ENCODE results near the gene ACTA2. TPM values are rescaled to one million over a fixed set of nuclear protein-coding genes. Genes with fewer than 3 reads are reported as not detected.

The ACTA2 gene
- total and polyA plus RNA-seq, 4 donors: 13.2 to 182 (median 73.6) TPM

DNA sequence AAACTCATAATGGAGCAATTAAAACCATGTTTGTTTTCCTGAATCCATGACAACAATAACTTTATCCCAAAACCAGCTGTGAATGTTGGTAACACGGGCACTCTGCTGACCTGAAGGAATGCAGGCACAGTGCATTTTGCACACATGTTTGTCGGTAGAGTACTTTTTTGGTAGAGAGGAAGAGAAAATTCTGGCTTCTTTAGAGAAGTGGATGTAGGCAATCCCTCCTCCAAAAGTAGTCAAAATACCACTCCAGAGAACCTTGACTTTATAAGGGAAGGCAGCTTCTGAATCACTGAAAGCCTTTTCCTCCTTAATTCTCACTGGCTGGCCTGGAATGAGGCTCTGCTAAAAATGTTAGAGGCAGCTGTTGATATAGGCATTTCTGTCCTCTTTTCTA lies 15.8 kb upstream of the ACTA2 start:
- Histone ChIP-seq H3K4me3 (ENCODE audit: low read depth in 1 of 3, low read length in 3 of 3) (no peak overlapping the region), H3K27me3 (ENCODE audit: control insufficient read depth in 4 of 4, insufficient read depth in 4 of 4, low read length in 3 of 4) (no peaks in the 10 kb centered on the region), H3K36me3 (ENCODE audit: control insufficient read depth in 4 of 4, insufficient read depth in 3 of 4, low read depth in 1 of 4, low read length in 3 of 4) (no peaks in the 10 kb centered on the region), H3K9ac (ENCODE audit: low read depth in 1 of 2, low read length in 2 of 2) (no peak overlapping the region), H3K9me3 (ENCODE audit: control insufficient read depth in 4 of 4, low read length in 3 of 4) (no peaks in the 10 kb centered on the region), H3K27ac (ENCODE audit: low read depth in 1 of 2, low read length in 2 of 2) (no peak overlapping the region), H3K4me1 (ENCODE audit: control insufficient read depth in 4 of 4, insufficient read depth in 4 of 4, low read length in 3 of 4) (peaks cover 0 to 10% (median 6%) of the 10 kb centered on the region in 4 donors)
- TF ChIP-seq FOXA1 (IDR thresholded peaks at IDR 0.05) (no peak), HNF4A (conservative IDR thresholded peaks at IDR 0.05) (no peak)
- DNase-seq (ENCODE audit: low spot score): no peak
- 83% methylated on average over 2 of the region's 2 CpGs for WGBS

GRCh38 chr10:88966797-88967196 lies 14.2 kb upstream of the ACTA2 start:
- no peak for TF ChIP-seq GABPA (IDR thresholded peaks at IDR 0.05 in 1 of 2, conservative IDR thresholded peaks at IDR 0.05 in 1 of 2)
- no peak for TF ChIP-seq MAX (IDR thresholded peaks at IDR 0.05)
- no peak for TF ChIP-seq FOXA1 (IDR thresholded peaks at IDR 0.05)
- TF ChIP-seq, protein P1, sequence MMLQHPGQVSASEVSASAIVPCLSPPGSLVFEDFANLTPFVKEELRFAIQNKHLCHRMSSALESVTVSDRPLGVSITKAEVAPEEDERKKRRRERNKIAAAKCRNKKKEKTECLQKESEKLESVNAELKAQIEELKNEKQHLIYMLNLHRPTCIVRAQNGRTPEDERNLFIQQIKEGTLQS (IDR thresholded peaks at IDR 0.05): no peak
- TF ChIP-seq, protein P2, sequence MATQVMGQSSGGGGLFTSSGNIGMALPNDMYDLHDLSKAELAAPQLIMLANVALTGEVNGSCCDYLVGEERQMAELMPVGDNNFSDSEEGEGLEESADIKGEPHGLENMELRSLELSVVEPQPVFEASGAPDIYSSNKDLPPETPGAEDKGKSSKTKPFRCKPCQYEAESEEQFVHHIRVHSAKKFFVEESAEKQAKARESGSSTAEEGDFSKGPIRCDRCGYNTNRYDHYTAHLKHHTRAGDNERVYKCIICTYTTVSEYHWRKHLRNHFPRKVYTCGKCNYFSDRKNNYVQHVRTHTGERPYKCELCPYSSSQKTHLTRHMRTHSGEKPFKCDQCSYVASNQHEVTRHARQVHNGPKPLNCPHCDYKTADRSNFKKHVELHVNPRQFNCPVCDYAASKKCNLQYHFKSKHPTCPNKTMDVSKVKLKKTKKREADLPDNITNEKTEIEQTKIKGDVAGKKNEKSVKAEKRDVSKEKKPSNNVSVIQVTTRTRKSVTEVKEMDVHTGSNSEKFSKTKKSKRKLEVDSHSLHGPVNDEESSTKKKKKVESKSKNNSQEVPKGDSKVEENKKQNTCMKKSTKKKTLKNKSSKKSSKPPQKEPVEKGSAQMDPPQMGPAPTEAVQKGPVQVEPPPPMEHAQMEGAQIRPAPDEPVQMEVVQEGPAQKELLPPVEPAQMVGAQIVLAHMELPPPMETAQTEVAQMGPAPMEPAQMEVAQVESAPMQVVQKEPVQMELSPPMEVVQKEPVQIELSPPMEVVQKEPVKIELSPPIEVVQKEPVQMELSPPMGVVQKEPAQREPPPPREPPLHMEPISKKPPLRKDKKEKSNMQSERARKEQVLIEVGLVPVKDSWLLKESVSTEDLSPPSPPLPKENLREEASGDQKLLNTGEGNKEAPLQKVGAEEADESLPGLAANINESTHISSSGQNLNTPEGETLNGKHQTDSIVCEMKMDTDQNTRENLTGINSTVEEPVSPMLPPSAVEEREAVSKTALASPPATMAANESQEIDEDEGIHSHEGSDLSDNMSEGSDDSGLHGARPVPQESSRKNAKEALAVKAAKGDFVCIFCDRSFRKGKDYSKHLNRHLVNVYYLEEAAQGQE (IDR thresholded peaks at IDR 0.05): no peak
- no peak for TF ChIP-seq SP1 (IDR thresholded peaks at IDR 0.05)
- TF ChIP-seq HNF4A (conservative IDR thresholded peaks at IDR 0.05): no peak
- TF ChIP-seq TAF1 (conservative IDR thresholded peaks at IDR 0.05): no peak
- TF ChIP-seq RXRA (IDR thresholded peaks at IDR 0.05): no peak
- Histone ChIP-seq H3K4me1 (ENCODE audit: control insufficient read depth in 4 of 4, insufficient read depth in 4 of 4, low read length in 3 of 4) (peaks cover 0 to 6% (median 3%) of the 10 kb centered on the region in 4 donors), H3K27me3 (ENCODE audit: control insufficient read depth in 4 of 4, insufficient read depth in 4 of 4, low read length in 3 of 4) (no peaks in the 10 kb centered on the region), H3K27ac (ENCODE audit: low read depth in 1 of 2, low read length in 2 of 2) (no peak overlapping the region), H3K36me3 (ENCODE audit: control insufficient read depth in 4 of 4, insufficient read depth in 3 of 4, low read depth in 1 of 4, low read length in 3 of 4) (no peaks in the 10 kb centered on the region), H3K4me3 (ENCODE audit: low read depth in 1 of 3, low read length in 3 of 3) (no peak overlapping the region), H3K9me3 (ENCODE audit: control insufficient read depth in 4 of 4, low read length in 3 of 4) (no peaks in the 10 kb centered on the region), H3K9ac (ENCODE audit: low read depth in 1 of 2, low read length in 2 of 2) (no peak overlapping the region)
- 48% methylated on average over 3 of the region's 3 CpGs for WGBS
- DNase-seq (ENCODE audit: low spot score): no peak

DNA sequence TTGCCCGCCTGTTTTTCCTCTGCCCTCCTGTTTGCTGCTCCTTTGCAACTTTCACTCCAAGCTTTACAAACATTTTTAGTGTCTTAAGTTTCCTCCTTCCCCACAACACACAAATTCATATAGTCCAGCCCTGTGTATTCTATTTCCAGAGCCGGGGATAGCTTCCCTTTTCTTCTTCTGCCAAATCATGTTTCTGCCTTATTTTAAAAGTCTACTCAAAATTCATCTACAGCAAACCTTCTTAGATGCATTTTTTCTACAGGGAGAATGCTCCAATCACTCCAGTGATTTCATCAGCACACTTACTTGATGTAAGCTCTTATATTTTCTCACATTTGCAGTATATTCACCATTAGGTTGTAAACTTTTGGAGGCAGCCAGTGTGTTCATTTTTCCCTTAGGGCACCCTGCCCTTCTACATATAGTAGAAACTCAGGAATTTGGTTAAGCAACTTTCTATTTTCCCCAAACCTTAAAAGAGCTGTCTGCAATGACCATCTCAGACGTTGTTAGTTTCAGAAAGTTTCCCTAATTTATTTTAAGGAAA lies 12.4 kb upstream of the ACTA2 start:
- no peak overlapping the region for H3K27ac ChIP-seq (ENCODE audit: low read depth in 1 of 2, low read length in 2 of 2)
- H3K9me3 ChIP-seq (ENCODE audit: control insufficient read depth in 4 of 4, low read length in 3 of 4): no peaks in the 10 kb centered on the region
- H3K4me1 ChIP-seq (ENCODE audit: control insufficient read depth in 4 of 4, insufficient read depth in 4 of 4, low read length in 3 of 4): no peaks in the 10 kb centered on the region
- H3K27me3 ChIP-seq (ENCODE audit: control insufficient read depth in 4 of 4, insufficient read depth in 4 of 4, low read length in 3 of 4): no peaks in the 10 kb centered on the region
- no peak overlapping the region for H3K9ac ChIP-seq (ENCODE audit: low read depth in 1 of 2, low read length in 2 of 2)
- 77% methylated on average over 3 of the region's 3 CpGs for WGBS
- TF ChIP-seq FOXA2 (IDR thresholded peaks at IDR 0.05) (no peak), SP1 (IDR thresholded peaks at IDR 0.05) (no peak), JUND (IDR thresholded peaks at IDR 0.05) (no peak)
- TF ChIP-seq, protein P2 (IDR thresholded peaks at IDR 0.05): no peak
- DNase-seq (ENCODE audit: low spot score): no peak
- H3K4me3 ChIP-seq (ENCODE audit: low read depth in 1 of 3, low read length in 3 of 3): no peak overlapping the region
- H3K36me3 ChIP-seq (ENCODE audit: control insufficient read depth in 4 of 4, insufficient read depth in 3 of 4, low read depth in 1 of 4, low read length in 3 of 4): no peaks in the 10 kb centered on the region
